NCI-H1694 (cell line): ENCODE results near the gene RYR2.

Experiments
- DNase-seq: peaks from one replicate; lab custom pipeline; 2025; lab: John Stamatoyannopoulos, UW

The RYR2 gene

DNA sequence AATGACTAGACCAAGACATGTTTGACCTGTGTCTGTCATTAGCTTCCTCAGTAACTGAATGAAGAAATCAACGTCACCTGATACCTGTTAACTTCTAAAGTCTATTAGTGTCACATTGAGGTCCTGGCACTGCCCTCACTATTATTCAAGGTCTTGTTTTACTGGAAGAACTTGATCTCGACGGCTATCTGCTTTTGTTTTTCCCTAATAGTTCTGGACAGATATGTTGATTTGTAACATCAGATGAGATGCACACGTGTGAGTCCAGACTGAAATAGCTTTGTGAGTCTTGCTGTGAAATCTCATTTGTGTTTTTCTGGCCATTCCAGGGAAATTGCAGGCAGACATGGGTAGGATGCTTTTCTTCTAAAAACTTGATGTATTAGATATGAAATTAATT lies 159.2 kb downstream of the RYR2 start:
- no peak for DNase-seq

DNA sequence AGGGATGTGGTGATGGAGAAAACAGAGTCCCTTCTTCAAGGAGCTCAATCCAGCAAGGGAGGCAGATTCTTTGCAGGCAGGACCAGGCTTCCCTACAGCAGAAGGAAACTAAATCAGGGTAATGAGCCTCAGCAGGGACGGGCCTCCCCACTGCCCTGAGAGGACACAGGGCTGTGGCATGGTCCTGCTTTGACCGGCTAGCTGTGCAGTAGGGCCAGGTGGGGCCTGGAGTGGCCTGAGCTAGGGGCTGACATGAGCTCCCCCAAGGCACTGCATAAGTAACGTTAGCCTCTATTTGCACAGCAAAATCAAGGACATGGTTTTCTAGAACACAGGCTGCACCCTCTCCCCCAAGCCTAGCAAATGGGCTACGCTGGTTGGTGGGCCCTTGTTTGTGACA lies 162.9 kb downstream of the RYR2 start:
- no peak for DNase-seq

- DNase-seq = no peak
Observed at GRCh38 chr1:237205400-237206064, 163.5 kb downstream of the RYR2 start.

- no peak for DNase-seq
Observed at GRCh38 chr1:237206065-237206414, 164.1 kb downstream of the RYR2 start.

GRCh38 chr1:237211031-237211430 lies 169.0 kb downstream of the RYR2 start:
- no peak for DNase-seq

DNA sequence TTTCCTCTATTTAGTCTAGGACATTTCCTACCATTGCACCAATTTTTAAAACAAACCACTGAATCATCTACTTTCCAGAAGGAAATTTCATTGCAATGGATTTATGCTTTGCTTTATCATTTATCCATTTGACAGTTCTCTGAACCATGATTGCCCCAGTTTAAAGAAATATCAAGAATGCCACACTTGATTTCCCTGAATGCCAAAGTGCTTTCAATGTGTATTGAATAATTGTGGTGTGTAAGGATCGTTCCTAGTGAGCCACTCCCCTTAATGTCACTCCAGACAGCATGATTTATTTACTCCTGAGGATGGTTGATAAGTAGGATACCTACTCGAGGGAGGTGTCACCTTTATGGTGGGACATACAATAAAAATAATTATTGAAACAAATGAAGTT lies 169.6 kb downstream of the RYR2 start:
- no peak for DNase-seq

GRCh38 chr1:237219751-237220642 lies 178.0 kb downstream of the RYR2 start:
- DNase-seq = peak; percentile 82

DNA sequence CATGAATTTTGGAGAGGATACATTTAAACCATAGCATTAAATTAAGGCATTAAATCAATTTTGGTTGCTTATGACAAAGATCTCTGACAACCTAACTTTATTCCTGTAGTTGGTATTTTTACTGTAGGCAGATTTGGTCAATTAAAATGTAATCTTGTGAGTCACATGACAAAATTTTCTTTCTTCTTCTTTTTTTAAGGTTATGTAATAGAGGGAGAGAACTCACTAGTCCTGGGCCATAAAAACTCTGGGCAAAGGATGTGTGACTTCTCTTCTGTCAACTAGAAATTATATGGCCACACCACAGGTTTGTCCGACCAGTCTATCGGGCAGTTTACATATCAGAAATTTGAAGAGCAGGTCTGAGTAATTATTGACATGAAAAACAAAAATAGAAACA lies 181.4 kb downstream of the RYR2 start:
- no peak for DNase-seq

DNA sequence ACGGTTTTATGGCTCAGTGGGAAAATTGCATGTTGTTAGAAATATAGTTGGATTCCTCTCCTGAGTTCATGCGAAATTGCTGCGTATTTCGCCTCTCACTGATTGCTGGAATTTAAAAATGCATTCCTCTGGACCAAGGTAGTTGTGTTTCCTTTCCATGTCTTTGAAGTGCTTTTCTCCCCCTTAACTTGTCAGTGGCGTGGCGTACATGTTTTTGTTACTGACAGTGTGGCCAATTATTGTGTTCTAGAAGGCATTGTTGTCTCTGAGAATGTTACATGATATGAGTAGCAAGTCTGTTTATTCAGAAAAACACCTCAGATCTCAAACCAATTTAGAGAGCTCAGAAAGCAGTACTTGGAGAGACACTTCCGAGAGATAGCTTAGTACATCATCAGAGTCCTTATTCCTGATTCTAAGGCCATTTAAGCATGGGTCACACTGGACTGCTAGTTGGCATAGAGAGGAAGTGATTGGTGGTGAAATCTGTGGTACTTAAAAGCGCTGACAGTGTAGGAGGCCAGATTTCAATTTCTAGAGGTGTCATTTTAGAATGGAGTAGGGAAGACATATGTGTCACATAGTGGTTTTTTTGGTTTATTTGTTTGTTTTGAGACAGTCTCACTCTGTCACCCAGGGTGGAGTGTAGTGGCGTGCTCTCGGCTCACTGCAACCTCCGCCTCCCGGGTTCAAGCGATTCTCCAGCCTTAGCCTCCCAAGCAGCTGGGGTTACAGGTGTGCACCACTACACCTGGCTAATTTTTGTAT lies 184.4 kb downstream of the RYR2 start:
- no peak for DNase-seq

DNA sequence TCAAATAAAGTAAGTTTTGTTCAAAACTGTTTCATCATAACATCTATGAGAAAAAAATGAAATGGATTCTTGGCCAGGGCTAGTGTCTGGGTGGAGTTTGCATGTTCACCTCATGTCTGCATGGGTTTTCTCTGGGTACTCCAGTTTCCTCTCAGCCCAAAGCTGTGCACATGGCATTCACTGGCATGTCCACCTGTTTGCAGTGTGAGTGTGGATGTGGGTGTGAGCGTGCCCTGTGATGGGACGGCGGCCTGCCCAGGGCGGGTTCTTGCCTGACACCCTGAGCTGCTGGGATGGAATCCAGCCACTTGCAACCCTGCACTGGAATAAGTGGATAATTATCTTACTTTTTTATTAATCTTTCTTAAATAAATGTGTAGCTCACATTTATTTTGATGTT lies 185.5 kb downstream of the RYR2 start:
- DNase-seq = no peak

- DNase-seq = no peak
Observed at GRCh38 chr1:237228421-237228820, 186.4 kb downstream of the RYR2 start.

DNA sequence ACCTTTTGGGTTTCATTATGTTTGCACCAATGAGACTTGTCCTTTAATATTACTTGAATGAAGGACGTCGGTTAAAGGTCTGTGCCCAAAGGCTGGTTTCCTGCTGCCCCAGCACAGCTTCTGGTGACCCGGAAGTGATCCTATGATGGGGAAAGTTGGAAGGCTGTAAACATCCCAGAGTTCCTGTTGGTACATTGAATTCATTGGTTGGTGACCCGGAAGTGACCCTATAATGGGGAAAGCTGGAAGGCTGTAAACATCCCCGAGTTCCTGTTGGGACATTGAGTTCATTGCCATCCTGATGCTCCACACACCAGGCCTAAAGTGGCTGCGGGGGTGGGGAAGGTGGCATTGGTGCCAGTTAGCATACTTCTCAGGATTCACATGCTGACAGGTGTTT lies 187.3 kb downstream of the RYR2 start:
- no peak for DNase-seq

DNA sequence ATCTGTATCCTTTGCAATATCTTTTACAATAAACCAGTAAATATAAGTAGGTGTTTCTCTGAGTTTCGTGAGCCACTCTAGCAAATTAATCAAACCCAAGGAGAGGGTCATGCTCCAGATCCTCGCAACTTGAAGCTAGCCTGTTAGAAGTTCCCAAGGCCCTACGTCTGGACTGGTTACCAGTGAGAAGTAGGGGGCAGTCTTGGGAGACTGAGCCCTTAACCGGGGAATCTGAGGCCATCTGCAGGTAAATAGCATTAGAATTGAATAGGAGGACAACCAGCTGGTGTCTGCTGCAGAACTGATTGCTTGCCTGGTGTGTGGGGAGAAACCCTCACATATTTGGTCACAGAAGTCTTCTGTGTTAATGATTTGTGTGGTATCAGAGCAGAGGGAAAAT lies 190.5 kb downstream of the RYR2 start:
- no peak for DNase-seq

GRCh38 chr1:237235091-237235490 lies 193.1 kb downstream of the RYR2 start:
- DNase-seq = peak; percentile 13

DNA sequence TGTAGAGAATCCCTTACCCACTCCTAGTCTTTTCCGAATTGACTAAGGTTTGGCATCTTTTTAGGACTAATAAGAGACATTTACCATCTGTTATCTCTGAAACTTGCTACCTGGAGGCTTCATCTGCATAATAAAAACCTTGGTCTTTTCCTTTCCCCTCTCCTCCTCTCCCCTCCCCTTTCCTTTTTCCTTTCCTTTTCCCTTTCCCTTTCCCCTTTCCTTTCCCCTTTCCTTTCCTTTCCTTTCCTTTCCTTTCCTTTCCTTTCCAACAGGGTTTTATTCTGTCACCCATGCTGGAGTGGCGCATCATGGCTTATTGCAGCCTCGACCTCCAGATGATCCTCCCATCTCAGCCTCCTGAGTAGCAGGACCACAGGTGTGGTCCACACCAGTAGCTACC lies 195.7 kb downstream of the RYR2 start:
- no peak for DNase-seq

DNA sequence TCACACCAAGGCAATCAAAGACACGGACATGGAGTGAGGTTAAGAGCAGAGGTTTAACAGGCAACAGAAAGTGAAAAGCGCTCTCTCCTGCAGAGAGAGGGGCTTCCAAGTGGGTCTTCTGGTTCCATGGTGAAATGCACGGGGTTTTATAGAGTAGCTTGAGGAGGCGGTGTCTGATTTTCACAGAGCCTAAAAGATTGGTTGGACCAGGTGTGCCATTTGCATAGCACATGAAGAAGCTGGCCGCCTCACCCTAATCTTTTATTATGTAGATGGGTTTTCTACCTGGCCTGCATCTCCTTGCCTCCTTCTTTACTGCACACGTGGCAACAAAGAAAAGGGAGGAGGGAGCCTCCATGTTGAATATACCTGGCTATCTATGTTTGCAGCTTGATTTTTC lies 197.3 kb downstream of the RYR2 start:
- DNase-seq = no peak

DNA sequence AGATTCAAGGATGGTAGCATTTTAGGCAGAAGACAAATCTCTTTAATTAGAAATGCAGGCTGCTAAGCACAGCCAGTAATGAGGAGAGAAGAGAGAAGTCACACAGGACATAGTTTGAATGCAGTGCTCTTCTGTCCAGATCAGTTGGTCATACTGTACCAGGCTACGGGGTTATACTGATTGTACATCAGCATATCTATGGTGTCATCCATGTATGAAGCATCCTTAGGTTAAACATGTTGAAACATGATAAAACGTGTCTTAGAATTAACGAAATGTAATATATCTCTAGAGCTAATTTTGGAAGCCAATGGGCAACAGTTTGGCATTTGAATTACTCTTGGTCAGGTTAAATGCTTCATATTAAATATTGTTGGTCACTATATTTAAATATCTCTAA lies 199.1 kb downstream of the RYR2 start:
- DNase-seq = no peak

DNA sequence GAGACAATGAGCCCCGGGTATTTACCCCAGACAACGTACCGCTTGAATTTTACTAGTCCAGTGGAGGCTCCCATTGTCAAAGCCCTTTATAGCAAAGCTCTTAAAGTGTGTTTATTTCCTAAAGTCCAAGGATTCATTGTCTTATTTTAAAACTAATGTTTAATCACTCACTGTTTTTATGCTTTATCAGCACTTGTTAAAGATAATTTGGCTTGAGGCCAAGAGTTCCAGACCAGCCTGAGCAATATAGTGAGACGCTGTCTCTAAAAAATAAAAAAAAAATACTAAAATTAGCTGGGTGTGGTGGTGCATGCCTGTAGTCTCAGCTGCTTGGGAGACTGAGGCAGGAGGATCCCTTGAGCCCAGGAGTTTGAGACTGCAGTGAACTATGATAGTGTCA lies 202.8 kb downstream of the RYR2 start:
- no peak for DNase-seq

DNA sequence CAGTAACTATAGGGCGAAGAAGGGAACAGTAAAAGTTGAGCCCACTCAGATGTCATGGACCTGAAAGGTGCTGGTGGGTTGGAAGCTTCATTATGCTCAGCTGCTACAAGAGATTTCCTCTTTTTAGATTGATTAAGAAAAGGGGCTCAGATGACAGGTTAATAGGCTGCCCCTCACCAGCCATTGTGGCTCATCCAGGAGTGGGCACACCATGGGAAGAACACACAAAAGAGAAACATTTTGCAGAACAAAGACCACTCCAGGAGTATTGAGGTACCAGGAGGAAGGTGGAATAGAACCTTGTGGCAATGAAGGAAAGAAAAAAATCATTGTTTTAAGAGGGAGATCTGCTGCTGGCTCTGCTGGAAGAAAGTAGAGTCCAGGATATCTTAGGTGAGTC lies 205.5 kb downstream of the RYR2 start:
- DNase-seq = no peak

GRCh38 chr1:237249120-237249519 lies 207.1 kb downstream of the RYR2 start:
- DNase-seq = no peak

DNA sequence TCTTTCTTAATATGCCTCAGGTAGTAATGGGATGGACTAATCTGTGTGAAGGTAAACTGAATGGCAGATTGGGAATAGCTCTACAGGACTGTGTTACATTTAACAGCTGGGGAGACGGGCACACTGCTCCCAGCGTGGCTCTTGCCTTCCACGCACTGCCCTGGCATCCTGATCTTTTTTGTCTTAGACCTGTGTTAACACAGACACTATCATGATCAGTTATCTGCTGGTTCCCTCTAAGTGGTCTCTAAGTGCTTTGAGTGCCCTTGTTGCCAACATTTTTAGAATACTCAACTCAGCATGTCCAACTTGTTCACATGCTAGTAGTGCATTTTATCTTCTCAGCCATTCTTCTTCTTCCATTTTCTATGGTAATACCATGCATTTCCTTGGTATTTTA lies 208.1 kb downstream of the RYR2 start:
- DNase-seq = no peak

GRCh38 chr1:237255071-237255470 lies 213.1 kb downstream of the RYR2 start:
- no peak for DNase-seq

DNA sequence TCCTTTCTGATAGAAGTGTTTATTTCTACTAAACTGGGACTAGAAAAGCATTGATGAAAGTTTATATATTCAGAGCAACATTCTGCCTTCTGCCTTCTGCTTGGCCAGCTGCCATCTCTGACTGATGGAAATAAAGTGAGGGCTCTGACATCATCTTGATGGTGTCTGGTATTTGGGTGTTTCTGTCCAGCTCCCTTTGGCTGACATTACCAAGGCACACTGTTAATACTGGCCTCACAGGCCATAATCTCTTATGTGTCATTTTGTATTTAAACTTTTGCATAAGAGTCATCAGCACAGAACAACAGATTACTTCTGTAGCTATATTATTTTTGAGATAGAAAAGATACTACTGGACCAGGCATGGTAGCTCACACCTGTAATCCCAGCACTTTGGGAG lies 216.9 kb downstream of the RYR2 start:
- peak; percentile 21 for DNase-seq
